HG03196 (cell line): ENCODE results near the gene CCDC66.
A peak's percentile ranks its signal among the peaks of the same experiment; 100 is the strongest.

Experiments
- ATAC-seq: cut with Tn5 transposase; IDR thresholded peaks from one replicate; pipeline ENCODE4 v1.9.1; 2021; ENCODE audit not compliant: unreplicated experiment

Gene CCDC66

GRCh38 chr3:56621681-56622080, 64.7 kb downstream of the CCDC66 start:
- ATAC-seq = no peak

DNA sequence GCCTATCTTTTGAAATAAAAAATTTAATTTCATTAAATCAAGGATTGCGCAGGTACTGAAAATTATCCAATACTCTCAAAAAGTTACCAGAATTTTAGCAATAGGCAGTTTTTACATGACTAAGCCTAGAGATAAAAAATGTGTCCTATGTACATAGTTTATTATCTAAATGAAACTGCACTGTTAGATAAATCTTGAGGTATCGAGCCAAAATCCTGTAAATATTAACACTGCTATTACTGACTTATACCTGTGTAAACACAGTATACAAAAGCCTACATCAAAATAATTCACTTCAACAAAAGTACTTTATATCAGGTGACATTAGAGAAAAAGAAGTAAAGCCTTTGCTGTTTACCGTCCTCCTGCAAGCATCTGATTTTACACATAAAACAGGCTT, 65.4 kb downstream of the CCDC66 start:
- no peak for ATAC-seq

DNA sequence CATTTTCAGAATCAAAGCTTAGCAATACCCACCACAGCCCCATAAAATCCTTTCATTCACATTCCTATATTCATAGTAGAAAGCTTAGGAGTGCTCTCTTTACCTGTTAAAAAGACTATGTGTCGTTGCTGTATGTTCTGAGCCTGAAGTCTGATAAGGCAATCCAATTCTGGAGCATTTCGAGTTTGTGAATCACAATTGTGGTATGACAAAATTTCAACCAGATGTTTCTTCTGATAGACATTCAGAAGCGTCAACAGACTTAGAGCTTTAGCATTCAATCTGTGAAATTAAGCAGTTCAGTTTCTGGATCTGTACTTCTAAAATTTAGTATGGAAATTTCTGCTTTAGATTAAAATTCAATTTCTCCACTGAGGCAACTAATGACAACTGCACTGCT, 67.8 kb downstream of the CCDC66 start:
- ATAC-seq = no peak

- ATAC-seq = peak; percentile 70
Measured at GRCh38 chr3:56629047-56629446, 72.1 kb downstream of the CCDC66 start.

DNA sequence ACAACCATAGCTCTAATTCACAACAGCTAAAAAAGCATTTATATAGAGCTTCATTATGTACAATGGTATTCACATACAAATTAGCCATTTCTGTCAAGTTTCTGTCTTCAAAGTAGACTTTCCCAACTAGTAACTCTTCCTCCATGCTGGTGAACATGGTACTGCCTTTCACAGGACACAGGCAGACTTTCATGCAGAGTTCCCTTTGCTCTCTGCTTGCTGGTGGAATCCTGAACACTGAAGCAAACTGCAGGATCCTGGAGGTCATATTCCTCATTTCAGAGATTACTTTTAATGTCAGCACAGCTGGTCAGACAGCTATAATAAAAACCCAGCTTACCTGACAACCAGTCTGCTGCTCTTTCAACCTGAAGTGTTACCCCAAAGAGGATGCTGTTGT, 72.5 kb downstream of the CCDC66 start:
- peak; percentile 23 for ATAC-seq

GRCh38 chr3:56630966-56631365, 74.0 kb downstream of the CCDC66 start:
- no peak for ATAC-seq

DNA sequence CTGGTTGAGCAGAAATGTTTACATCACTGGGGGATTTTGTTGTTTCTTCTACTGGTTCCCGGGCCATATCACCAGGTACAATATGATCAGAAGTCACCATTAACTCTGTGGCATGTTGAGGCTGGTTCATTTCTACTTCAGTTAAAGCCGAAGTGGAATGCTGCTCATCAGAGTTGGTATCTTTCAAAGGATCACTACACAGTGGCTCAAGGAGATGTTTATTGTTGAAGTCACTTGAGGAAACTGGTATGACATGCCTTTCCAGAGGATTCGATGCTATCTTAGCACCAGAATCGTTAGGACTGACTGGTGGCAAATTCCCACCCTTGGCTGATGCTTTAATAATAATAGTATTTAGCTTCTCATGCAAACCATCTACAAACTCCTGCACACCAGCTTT, 76.2 kb downstream of the CCDC66 start:
- no peak for ATAC-seq

- ATAC-seq = no peak
Measured at GRCh38 chr3:56633602-56634535, 76.9 kb downstream of the CCDC66 start.

GRCh38 chr3:56645407-56645806, 88.4 kb downstream of the CCDC66 start:
- ATAC-seq = no peak

GRCh38 chr3:56654460-56654859, 97.5 kb downstream of the CCDC66 start:
- ATAC-seq = no peak

DNA sequence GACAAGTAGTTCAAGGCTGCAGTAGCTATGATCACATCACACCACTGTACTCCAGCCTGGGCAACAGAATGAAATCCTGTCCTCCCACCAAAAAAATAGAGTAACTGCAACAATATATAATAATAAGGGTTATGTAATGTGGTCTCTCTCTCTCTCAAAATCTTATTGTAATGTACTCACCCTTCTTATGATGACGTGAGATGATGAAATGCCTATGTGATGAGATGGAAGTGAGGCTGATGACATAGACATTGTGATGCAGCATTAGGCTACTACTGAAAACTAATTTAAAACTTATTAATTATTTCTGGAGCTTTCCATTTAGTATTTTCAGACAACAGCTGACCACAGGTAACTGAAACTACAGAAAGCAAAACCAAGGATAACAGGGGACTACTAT, 98.7 kb downstream of the CCDC66 start:
- ATAC-seq = no peak

- no peak for ATAC-seq
Measured at GRCh38 chr3:56664823-56665222, 107.8 kb downstream of the CCDC66 start.

GRCh38 chr3:56667973-56668579, 111.1 kb downstream of the CCDC66 start:
- no peak for ATAC-seq
